Ammon's horn (tissue), 1 donor: ENCODE data around the gene LORICRIN.
"Not testable (repeated sequence)": the region's sequence is repeated elsewhere in the genome, so short reads cannot be mapped to it uniquely, and the experiment has no call there.

Experiments
- DNase-seq: peaks from one replicate; pipeline ENCODE4 v3.0.0-alpha.2; 2016; ENCODE audit warnings: low spot score

LORICRIN gene, protein sequence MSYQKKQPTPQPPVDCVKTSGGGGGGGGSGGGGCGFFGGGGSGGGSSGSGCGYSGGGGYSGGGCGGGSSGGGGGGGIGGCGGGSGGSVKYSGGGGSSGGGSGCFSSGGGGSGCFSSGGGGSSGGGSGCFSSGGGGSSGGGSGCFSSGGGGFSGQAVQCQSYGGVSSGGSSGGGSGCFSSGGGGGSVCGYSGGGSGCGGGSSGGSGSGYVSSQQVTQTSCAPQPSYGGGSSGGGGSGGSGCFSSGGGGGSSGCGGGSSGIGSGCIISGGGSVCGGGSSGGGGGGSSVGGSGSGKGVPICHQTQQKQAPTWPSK

DNA sequence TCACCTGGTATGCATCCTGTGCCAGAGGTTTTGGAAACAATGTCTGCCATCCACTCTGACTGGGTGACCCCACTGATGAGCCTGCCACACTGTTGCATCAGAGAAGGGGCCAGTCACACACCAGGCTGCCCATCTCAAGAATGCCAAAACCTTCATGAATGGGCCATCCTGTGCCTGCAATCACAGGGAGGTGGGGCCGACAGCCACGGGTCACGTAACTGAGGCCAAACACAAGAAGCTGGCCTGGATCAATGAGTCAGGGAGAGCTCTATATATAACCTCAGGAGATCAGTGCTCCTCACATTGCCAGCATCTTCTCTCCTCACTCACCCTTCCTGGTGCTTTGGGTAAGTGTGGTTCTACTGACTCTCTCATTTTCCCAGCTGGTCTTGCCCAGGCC lies at the start of gene LORICRIN:
Gene LORICRIN (plus strand): TSS at position 301 of the 400 bp plus-strand sequence. CDS start 1,263 bp downstream, outside the sequence.
- DNase-seq = no peak

DNA sequence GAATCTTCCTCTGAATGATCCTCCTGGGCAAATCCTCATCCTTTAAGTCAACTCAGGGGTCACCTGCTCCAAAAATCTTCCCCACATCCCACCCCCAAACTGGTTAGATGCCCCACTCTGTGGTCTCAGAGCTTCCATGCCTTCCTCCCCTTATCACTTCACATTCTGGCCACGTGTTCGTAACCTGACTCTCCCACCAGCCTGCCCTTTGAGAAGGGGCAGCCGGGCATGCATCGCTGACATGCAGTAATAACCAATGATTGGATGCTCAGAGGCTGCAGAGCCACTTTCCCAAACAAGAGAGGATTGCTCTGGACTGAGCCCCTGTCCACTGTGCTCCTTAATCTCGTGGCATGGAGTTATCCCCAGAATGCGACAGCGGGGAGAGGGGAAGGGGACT lies 49.3 kb upstream of the LORICRIN start:
- DNase-seq = no peak

DNA sequence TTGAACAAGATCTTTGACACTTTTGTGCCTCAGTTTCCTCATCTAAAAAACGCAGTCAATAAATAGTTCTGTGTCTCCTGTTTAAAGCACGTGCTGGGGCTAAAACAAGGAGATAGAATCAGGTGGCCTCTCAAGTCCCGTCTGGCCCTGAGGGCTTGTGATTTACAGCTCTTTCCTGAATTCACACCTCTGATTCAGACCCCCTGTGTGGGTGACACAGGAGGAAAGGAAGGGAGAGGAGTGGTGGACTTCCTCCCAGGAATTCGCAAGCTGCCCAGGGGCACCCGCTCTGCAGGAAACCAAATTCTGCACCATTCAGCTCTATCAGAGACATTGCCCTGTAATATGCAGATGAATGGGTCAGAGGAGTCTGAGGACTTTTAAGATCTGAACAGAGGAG lies 47.3 kb upstream of the LORICRIN start:
- DNase-seq = no peak

DNA sequence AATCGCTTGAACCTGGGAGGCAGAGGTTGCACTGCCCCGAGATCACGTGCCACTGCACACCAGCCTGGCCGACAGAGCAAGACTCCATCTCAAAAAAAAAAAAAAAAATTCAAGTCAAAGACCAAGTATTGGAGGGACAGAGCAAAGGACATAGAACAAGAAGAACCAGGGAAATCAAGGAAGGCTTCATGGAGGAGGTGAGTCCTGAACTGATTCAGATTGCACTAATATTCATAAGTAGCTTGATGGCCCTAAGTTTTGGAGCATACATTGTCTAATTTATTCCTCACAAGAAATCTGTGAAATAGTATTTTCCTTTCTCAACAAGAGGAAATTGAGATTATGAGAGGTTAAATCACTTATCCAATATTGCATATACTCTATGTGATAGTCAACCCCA lies 46.0 kb upstream of the LORICRIN start:
- DNase-seq = no peak

DNA sequence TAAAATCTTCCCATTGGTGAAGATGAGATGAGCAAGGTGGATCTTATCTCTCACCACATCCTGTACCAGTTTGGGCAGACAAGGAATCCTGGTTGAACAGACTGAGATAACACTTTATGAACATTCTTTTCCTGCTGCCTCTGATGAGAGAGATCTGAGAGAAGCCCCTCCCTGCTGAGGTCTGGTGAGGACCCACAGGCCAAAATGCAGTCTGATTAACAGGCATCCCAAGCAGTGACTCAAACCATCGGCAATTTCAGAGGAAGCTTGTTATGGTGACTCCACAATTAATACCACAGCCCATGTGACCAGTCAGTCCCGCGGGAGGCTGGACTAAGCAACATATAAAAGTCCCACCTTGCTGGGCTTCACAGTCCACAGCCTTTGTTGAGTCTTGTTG lies 42.3 kb upstream of the LORICRIN start, which contains the start of gene PRR9:
Gene PRR9 (plus strand): TSS at position 373 of the 400 bp plus-strand sequence. CDS start 561 bp downstream, outside the sequence.
- DNase-seq = no peak

DNA sequence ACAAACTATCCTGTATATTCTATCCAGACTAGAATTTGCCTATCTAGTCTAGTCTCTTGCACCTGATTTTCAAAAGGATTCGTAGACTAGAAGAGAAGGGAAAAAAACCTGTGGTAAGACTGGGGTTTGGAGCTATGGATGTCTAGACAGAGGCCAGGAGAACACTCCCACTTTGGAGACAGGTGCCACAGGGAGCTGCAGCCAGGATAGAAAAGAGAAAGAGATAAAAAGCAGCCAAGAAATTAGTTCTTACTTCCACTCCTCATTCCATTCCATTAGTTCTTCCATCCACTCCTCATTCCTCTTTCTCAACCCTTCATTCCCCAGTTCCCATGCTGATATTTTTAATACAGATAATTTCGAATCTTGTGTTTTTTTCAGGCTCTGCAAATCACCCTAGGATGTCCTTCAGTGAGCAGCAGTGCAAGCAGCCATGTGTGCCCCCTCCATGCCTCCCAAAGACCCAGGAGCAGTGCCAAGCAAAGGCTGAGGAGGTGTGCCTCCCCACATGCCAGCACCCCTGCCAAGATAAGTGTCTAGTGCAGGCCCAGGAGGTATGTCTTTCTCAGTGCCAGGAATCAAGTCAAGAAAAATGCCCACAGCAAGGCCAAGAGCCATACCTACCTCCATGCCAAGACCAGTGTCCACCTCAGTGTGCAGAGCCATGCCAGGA lies 41.6 kb upstream of the LORICRIN start:
- no peak for DNase-seq

DNA sequence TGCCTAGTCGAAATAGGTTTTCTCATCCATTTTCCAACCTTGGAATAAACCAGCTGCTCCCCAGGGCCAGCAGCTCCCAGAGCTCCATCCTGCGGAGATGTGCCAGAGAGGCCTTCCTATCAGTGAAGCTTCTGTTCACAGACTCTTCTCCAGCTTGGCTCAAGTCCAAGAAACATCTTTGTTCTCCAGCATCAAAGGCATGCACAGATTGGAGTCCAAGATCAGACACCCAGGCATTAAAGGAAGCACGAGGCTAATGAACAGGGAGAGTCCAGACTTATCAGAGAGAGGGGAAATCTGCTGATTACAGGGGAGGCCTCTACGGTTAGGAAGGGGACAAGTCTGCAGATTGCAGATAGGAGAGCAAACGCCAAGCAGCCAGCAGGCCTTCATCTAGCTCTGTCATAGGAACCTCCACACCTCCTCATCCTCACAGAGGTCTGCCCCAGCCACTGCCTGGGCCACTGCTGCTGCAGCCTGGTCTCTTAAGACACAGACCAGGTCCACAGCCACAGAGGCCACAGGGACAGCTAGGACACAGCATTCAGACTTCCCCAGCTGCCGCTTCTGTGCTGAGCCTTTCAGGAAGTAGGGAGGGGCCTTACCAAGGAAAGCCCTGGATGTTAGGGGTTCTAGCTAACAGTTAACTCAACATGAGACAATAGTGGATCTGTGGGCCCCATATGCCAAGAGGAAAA lies 38.7 kb upstream of the LORICRIN start:
- peak; percentile 76 for DNase-seq

DNA sequence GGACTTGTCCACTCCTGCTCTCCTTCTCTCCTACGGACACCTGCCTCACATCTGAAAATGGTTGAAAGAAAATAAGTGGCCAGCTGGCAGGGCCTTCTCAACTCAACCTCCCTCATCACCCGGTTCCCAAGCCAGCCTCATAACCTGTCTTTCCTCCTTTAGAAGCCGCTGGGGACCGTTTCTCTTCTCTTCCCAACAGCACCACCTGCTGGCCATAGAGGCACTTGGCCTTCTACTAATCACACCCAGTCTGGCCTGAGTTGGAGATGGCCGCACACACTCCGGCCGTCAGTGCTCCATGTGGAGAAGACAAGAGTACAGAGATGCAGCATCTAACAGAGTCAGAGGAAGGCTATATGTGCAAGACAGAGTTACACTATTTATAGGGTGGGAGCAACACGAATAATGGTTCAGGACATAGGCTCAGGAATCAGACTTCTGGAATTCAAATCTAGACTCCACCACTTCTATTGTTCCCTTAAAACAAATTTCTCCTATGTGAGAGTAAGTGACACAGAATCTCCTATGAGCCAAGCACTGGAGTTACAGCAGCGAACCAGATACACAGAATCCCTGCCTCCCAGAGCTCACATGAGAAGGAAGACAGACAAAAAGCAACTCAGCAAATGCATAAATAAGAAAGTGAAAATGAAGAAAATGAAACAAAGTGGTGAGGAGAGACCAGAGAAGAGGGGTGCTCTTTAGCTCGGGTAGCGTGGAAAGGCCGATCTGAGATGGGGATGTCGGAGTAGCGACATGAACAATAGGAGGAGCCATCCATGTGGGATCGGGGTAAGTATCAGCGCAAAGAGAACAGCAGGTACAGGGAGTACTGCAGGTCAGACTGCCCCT lies 36.2 kb upstream of the LORICRIN start:
- DNase-seq = peak; percentile 73

DNA sequence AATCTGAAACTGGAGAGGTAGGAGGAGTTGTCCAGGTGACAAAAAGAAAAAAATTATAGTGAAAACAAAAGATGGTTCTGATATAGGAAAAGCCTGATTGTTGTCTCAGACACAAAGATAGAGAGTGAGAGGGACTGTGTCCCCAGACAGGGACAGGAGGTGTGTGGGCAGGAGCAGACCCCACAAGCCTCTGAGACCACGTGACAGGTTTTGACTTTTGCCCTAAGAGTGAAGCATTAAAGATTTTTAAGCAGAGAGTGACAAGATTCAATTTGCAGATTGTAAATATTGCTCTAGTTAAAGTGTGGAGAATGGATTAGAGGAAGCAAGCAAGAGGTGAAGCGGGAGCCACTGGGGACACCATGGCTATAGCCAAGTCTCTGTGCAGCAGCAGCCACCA lies 31.7 kb upstream of the LORICRIN start:
- DNase-seq = no peak

DNA sequence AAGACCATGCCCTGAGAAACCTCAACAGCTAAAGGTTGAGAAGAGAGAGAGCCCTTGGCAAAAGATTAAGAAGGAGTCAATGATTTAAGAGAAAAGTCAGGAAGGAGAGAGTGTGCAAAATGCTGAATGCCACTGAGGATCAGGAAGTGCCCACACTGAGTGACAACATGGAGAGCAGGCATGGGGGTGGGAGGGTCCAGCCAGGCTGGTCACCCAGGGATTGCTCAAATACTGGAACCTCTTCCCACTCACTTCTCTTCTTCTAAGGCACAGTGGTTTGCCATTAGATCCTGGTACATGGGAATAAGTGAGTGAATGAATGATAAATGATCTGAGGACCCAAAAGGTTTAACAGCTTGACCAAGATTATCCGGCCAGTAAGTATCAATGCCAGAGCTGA lies 31.0 kb upstream of the LORICRIN start:
- no peak for DNase-seq

DNA sequence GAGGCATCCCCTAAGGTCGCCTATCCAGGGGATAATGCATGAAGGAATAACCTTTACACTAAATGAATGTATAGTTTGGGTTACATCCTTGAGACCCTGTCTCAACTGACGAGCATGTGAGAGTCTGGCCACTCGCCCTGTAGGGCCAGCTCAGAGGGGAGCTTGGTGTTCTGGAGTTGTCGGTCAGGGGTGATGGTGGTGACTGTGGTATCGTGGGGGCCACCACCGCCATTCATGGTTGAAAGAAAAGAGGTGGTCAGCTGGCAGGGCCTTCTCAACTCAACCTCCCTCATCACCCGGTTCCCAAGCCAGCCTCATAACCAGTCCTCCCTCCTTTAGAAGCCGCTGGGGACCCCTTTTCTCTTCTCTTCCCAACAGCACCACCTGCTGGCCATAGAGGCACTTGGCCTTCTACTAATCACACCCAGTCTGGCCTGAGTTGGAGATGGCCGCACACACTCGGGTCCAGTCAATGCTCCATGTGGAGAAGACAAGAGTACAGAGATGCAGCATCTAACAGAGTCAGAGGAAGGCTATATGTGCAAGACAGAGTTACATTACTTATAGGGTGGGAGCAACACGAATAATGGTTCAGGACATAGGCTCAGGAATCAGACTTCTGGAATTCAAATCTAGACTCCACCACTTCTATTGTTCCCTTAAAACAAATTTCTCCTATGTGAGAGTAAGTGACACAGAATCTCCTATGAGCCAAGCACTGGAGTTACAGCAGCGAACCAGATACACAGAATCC lies 30.2 kb upstream of the LORICRIN start:
- not testable (repeated sequence) for DNase-seq

DNA sequence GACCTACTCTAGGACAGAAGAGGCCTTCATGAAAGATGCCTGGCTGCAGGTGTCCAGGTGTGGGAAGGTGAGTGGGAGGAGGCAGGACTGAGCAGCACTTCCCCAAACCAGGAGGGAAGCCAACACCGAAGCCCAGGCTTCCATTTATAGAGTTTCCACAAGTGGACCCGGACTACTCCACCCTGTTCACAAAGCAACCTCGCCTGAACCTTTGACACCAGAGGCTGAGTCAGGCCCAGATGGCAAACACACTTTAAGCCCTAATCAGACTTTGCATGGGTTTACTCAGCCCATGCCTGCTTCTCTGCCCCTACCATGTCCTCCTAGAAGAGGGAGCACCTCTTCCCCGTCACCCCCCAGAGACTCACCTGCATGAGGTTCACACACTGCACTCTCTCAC lies 28.1 kb upstream of the LORICRIN start:
- DNase-seq = no peak

DNA sequence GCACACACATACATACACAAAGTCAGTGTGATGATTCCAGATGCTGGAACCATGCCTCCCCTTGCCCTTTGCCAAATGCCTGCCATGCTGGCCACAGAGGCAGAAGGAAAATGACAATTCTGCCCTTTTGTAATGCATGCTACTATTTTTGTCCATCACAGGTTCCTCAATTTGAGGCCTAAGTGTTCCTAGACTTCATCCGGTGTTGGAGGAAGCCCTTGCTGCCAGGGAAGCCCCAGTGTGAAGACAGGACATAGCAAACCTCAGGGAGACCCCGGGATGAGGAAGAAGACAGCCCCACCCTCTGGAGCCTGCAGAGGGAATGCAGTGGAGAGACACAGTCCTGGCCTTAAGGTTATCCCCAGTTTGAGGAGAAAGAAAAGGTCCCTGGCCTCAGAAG lies 27.7 kb upstream of the LORICRIN start:
- peak; percentile 17 for DNase-seq

DNA sequence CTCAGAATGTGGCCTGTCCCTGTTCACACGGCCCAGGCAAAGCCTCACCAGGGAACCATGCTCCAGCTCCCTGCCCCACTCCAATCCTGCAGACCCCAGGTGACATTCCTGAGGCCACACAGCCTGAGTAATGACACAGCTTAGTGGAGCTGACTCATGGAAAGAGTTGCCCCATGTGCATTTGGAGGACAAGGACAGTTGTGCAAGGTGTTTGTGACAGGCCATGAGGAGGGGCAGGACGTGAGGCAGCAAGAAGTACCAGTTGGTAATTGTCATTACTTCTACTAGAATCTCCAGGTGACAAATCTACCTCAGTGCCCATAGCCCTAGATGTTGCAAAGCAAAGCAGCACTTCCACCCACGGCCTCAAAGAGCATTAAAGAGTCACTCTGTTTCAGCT lies 26.9 kb upstream of the LORICRIN start:
- DNase-seq = no peak

DNA sequence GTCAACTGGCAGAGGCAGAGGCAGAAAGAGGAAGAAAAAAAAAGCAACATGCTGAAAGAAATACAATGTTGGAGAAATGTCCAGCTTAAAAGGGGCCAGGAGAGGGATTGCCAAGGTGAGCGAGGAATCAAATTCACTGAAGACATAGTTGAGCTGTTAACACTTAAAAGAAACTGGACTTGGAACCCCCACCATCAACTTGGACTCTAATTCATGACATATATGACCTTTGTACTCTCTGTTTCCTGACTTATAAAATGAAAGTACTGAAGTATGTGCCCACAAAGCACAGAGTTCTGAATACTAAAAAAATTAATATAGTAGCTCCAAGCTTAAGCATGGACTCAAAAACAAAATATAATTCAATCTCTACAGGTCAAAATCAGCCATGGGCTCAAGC lies 26.0 kb upstream of the LORICRIN start:
- DNase-seq = no peak

DNA sequence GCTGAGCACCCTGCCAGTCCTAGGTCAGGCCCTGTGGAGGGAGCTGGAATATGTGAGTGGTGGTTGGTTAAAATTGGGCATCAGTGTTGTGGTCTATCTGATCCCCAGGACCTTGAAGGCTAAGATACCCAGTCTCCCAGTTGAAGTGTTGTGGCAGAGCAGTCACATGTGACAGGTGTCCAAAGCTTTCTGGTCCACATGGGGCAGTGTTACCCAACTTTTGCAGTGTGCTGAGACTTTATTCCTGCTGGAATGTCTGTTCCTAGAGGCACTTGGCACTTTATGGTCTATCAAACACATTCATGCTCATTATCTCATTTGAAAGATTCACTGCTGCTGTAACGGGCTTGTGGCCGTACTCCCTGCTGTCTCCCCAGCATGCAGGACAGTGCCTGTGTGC lies 21.0 kb upstream of the LORICRIN start:
- no peak for DNase-seq

DNA sequence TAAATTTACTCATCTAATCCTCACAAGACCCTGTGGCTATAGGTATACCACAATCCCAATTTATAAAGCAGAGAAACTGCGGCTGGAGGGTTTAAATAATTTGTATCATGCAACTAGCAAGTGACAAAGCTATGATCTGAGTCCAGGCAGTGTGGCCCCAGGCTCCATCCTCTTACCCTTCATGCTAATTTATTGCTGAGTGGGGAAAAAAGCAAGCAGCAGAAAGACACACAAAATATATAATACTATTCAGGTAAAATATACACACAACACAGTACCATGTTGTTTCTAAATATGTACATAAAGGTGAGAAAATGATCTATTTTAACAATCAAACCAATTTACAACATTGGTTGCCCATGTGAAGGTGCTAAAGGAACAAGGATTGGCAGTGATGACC lies 17.3 kb upstream of the LORICRIN start:
- DNase-seq = no peak

DNA sequence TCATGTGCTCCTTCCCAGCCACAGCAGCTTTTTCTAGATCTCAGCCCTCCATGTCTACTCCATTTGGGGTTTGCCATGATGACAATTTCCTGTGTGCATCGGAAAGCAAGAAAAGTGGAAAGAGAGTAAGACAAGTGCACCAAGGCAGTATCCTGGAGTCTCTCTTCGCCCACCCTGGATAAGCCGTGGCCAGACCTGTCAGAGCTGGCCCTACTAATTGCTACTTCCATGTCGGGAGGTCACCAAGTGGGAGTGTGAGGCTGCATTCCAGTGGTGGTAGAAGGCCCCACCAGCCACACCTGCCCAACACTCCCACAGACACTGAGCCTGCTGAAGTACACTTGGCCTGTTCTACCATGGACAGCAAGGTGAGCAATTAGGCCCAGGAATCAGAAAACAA lies 14.0 kb upstream of the LORICRIN start:
- DNase-seq = no peak

DNA sequence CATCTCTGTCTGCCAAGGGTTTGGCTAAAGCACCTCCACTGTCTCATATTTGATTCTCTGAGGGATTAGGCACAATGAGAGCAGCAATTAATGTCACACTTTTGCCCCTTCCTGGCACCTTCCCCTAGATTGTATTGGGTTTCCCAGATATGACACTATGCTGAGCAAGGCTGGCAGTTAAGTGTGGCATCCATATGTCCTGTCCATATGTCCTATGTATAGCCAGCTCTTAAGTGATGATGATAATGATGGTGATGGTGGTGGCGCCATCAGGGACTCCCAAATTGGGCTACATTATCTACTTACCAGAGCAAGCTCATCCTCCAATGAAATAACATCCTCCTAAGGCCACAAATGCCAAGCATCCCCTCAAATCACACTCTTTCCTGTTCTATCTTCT lies 13.5 kb upstream of the LORICRIN start:
- no peak for DNase-seq

DNA sequence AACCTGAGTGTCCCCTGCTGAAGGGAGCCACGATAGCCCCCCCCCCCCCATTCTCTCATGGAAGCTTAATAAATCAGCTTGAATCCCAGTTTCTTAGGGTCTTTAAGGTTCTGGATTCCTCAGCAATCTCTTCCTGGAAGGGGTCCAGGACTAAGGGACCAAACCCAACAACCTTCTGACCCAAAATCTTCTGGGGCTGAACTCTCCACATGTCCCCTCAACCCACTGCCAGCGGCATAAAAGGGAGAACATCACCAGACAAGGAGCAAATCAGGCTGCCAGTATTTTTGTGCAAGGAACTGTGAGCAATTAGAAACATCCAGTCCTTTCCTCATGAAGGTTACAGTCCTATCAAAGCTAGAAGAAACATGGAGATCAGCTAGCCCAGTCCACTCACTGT lies 12.7 kb upstream of the LORICRIN start:
- DNase-seq = no peak

DNA sequence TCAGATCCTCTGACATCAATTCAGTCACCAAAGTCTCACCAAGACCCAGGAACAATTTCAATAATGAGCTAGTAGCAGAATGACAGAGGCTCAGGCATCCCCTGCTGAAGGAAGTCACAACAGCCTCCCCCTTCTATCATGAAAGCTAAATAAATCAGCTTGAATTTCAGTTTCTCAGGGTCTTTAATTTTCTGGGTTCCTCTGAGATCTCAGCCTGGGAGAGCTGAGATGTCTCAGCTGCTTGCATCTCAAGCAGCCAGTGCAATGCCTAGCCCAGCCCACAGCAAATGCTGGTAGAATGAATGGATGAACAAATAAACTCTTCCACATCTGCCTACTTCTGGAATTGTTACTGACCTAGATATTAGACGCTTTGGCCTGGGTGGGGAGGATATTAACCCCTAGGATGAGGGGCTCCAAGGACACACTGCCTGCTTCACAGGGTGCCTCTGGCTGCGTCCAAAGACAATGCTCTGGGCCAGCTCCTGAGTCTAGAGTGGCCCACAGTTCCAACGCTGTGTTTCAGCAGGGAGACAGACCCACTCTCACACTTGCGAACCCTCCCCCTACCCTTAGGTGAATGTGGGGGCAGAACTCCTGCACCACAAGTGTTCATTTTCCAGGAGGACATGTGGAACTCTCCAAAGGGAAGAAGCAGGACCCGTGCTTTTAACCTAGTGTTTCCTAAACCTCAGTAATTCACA lies 11.2 kb upstream of the LORICRIN start:
- DNase-seq = no peak
